Measurements from ENCODE around the gene SEMA4D.

SEMA4D gene

DNA sequence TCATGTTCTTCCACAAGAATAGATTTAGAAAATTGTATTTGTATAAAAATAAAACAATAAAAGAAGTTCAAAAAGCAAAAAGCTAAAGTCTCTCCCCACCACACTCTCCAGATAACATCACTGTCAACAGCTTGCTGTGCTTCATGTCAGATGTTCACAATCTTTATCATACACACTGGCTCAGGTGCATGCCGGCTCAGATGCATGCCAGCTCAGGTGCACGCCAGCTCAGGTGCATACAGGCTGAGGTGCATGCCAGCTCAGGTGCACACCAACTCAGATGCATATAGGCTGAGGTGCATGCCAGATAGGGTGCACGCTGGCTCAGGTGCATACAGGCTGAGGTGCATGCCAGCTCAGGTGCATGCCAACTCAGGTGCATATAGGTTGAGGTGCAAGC lies 26.5 kb downstream of the SEMA4D start:
- no peak overlapping the region for H3K4me3 ChIP-seq (ENCODE audit: low read depth, low read length)
- no peak for DNase-seq (ENCODE audit: low read depth)

DNA sequence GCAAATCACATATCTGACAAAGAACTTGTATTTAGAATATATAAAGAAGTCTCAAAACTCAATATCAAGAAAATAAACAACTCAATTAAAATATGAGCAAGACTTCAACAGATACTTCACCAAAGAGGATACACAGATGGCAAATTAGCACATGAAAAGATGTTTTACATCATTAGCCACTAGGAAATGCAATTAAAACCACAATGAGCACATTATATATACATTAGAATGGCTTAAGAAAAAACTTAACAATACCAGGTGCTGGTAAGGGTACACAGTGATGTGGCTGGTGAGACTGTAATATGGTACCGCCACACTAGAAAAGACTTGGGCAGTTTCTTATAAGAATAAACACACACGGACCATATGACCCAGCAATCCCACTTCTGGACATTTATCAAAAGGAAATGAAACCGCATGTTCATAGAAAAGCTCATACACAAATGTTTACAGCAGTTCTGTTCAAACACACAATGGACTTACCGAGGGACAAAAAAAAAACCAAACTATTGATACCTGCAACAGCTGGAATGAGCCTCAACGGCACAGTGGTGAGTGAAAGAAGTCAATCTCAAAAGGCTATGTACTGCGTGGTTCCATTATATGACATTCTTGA lies 27.6 kb downstream of the SEMA4D start:
- DNase-seq (ENCODE audit: low read depth), result no peak
- H3K4me3 ChIP-seq (ENCODE audit: low read depth, low read length), result no peak overlapping the region

GRCh38 chr9:89469003-89469402 lies 28.9 kb downstream of the SEMA4D start:
- no peak for DNase-seq (ENCODE audit: low read depth)
- H3K4me3 ChIP-seq (ENCODE audit: low read depth, low read length), result no peak overlapping the region

GRCh38 chr9:89468281-89468960 lies 29.5 kb downstream of the SEMA4D start:
- H3K4me3 ChIP-seq (ENCODE audit: low read depth, low read length), result no peak overlapping the region
- no peak for DNase-seq (ENCODE audit: low read depth)

DNA sequence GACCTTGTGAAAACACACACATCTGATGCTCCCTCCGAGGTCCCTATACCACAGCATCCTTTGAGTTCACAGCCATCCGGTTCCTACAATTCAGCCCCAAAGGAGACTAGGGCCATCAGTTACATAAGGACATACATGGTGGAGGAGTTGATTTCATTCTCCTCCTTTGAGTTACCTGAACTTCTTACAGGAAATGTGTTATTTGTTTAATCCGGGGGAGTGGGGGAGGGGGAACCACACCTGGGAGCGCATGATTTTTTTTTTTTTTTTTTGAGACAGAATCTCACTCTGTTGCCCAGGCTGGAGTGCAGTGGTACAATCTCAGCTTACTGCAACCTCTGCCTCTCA lies 30.7 kb downstream of the SEMA4D start:
- H3K4me3 ChIP-seq (ENCODE audit: low read depth, low read length), result no peak overlapping the region
- no peak for DNase-seq (ENCODE audit: low read depth)

DNA sequence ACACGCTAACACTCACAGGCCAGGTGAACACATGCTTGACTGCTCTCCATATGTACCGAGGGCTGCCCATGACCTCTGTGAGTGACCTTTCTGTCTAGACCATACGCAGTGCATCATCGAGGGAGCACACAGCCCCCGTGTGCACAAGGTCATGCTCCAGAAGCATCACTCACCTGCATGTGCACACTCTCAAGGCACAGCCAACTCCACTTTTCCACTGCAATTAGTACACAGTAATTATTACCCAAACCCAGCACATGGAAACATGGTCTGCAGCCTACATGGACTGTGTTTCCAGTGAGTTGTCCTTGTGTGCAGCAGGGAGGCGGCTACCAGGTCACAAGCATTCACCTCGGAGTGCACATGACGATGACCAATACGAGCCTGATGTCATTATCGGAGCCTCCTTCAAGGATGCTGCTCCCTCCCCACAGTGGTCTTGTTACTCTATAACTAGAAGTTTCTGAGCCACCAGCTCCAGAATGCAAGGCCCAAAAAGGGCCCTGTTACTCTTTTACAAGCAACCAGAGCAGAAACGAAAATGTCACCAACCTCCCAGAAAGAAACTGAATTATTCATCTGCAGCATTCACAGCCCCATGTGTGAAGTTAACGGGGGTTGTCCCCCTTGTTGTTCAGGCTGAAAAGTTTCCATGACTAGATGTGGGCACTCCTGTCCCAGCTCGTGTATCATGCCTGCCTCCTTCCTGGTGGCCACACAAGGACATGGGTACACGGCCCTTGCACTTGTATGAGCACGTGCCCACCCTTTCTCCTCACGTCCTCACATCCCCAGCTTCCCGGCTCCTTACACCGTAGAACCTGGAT lies 31.2 kb downstream of the SEMA4D start:
- no peak for DNase-seq (ENCODE audit: low read depth)
- no peak overlapping the region for H3K4me3 ChIP-seq (ENCODE audit: low read depth, low read length)

DNA sequence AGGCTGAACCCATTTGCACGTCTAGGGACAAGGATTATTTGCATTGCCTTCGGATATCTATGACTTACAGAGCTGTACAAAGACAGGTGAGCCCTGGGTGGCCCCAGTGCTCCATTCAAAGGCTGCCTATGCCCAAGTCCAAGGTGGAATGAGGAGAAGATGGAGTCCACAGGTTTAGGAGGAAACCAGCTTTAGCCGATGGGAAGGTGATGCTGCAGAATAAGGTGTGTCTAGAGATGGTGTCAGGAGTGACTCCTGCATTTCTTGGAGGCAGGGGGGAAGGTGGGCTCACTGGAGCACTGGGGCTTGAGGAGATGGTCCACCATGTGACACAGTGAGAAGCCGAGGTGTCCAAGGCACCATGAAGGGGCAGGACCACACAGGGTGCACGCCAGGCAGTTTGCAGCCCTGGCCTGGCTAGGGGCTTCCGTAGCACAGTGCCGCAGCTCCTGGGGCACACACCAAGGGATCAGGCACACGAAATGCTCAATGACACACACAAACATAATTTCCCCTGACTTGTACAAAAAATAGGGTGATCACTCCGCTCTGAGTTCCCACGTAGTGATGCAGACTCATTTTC lies 32.1 kb downstream of the SEMA4D start:
- DNase-seq (ENCODE audit: low read depth), result no peak
- H3K4me3 ChIP-seq (ENCODE audit: low read depth, low read length), result no peak overlapping the region

- no peak for DNase-seq (ENCODE audit: low read depth)
- no peak overlapping the region for H3K4me3 ChIP-seq (ENCODE audit: low read depth, low read length)
Measured at GRCh38 chr9:89465001-89465451, 32.9 kb downstream of the SEMA4D start.

DNA sequence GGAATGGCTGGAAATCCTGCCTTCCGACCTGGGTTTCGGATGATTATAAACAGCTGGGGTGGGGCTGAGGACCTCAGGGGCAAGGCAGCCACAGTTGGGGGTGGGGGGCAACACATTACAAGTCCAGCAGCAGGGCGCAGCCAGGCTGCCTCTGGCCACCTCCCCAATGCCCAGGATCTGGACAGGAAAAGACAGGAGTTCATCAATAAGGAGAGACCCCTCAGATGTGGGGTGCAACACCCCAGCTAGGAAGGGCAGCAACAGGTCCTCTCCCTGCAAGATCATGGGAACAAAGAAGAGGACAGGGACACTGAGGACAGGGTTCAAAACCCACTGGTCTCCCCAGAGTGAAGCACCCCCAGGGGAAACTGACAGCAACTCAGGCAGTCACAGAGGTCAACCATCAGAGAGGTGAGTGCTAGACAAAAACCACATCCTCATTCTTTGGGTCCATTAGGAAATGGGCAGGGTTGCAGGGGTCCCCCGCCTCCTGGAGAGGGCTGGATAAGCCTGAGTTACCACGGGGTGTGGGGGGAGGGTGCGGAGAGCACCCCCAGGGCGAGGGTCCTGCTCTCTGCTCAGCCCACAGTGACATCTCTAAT lies 33.5 kb downstream of the SEMA4D start:
- H3K4me3 ChIP-seq (ENCODE audit: low read depth, low read length), result no peak overlapping the region
- DNase-seq (ENCODE audit: low read depth), result no peak

- no peak for DNase-seq (ENCODE audit: low read depth)
Measured at GRCh38 chr9:89462817-89463683, 34.9 kb downstream of the SEMA4D start.

DNA sequence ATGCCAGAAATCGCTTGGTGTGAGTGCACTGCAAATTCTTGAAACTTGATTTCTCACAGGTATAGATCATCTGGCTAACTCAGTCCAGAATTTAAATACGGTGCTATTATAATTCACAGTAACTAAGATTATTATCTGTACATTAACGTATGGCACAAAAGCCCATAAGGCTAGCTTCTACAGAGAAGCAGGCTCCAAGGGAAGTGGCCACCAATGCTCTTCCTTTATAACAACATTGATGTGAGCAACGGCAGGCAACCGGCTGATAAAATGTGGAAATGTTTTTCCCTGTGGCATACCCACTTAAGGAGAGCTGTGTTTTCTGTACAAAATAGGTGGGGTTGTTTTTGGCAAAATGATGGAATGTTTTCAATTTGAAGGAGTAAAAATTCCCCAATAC lies 35.7 kb downstream of the SEMA4D start:
- H3K4me3 ChIP-seq (ENCODE audit: low read depth, low read length), result no peak overlapping the region

More at GRCh38 chr9:89462817-89463683, 34.9 kb downstream of the SEMA4D start:
- H3K4me3 ChIP-seq (ENCODE audit: low read depth, low read length), result no peak overlapping the region

GRCh38 chr9:89461265-89461664 lies 36.6 kb downstream of the SEMA4D start:
- peak; percentile 42 for DNase-seq (ENCODE audit: low read depth)
- H3K4me3 ChIP-seq (ENCODE audit: low read depth, low read length), result no peak overlapping the region

More for the DNA sequence above, 35.7 kb downstream of the SEMA4D start:
- no peak for DNase-seq (ENCODE audit: low read depth)

DNA sequence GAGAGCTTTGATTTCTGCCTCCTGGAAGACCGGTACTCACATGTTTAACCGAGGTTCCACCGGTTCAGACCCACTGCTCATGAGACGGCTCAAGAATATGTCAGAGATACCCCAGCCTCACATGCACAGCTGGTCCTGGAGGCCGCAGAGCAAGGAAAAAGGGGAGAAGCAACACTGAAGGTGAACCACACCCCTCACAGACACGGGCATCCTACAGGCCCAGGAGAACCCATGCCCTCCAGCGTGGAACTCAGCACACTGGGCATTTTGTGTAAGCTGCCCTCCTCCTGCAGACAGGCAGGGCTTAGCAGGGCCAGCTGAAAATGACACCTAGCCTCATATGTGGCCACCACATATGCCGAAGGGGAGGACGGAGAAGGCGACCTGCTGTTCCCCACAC lies 37.4 kb downstream of the SEMA4D start:
- DNase-seq (ENCODE audit: low read depth), result no peak
- H3K4me3 ChIP-seq (ENCODE audit: low read depth, low read length), result no peak overlapping the region

- H3K4me3 ChIP-seq (ENCODE audit: low read depth, low read length), result no peak overlapping the region
- no peak for DNase-seq (ENCODE audit: low read depth)
Measured at GRCh38 chr9:89458768-89459496, 39.0 kb downstream of the SEMA4D start.

- no peak for DNase-seq (ENCODE audit: low read depth)
- no peak overlapping the region for H3K4me3 ChIP-seq (ENCODE audit: low read depth, low read length)
Measured at GRCh38 chr9:89457376-89457855, 40.5 kb downstream of the SEMA4D start.

GRCh38 chr9:89455356-89455824 lies 42.5 kb downstream of the SEMA4D start:
- H3K4me3 ChIP-seq (ENCODE audit: low read depth, low read length), result no peak overlapping the region
- DNase-seq (ENCODE audit: low read depth), result no peak

DNA sequence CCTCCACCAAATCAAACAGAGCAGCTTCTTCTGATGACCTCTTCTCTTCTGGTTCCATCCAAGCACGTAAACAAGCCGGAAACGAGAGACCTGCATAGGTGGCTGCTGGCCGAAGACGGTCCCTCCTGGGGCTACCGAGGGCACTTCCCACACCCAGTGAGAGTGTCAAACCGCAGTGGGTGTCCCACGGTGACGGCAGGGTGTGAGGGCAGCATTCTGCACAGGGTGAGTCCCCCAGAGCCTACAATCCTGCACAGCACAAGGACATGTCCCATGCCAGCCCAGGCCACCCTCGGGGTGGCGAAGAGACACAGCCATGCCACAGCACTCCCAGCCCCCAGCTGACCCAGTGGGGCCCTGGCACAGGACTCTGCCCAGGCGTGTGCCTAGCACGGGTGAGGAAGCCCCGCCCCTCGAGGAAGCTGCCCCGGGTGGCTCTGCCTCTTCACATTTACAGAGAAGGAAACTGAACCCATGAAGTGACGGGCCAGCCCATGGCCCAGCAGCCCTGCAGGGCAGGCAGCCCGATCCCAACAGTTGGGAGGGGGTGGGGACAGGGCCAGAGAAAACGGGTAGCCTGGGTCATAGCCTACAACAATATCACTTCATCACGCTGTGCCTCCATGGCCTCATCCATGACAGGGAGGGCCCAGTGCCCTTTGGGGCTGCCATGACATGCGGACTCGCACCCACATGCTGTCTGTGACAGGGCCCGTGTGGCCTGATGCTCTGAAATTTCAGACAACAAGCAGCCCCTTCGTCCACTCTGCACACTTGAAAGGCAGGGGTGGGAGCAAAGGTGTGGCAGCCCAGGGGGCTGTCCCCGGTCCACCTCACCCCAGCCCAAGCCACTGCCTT lies 43.2 kb downstream of the SEMA4D start:
- no peak overlapping the region for H3K4me3 ChIP-seq (ENCODE audit: low read depth, low read length)
- no peak for DNase-seq (ENCODE audit: low read depth)

Data from skeletal muscle cell (primary cell).